Activated naive CD8-positive, alpha-beta T cell treated with anti-CD3 and anti-CD28 coated beads, Interleukin-2, amount 50 U/mL, for 16 hours (primary cell): ENCODE results near the gene PLAC8.
"Not testable (repeated sequence)": the region's sequence is repeated elsewhere in the genome, so short reads cannot be mapped to it uniquely, and the experiment has no call there.

ENCODE experiments used
- DNase-seq: peaks from one replicate; pipeline ENCODE4 v3.0.0-alpha.2; 2020; ENCODE audit warnings: low read depth, low spot score

Gene PLAC8

GRCh38 chr4:83074086-83074704 lies 40.3 kb downstream of the PLAC8 start:
- DNase-seq = peak; percentile 25

- no peak for DNase-seq
Observed at GRCh38 chr4:83071116-83071515, 43.4 kb downstream of the PLAC8 start.

GRCh38 chr4:83067058-83067639 lies 47.4 kb downstream of the PLAC8 start:
- no peak for DNase-seq

GRCh38 chr4:83065266-83065665 lies 49.3 kb downstream of the PLAC8 start:
- no peak for DNase-seq

- no peak for DNase-seq
Observed at GRCh38 chr4:83062739-83063138, 51.8 kb downstream of the PLAC8 start.

GRCh38 chr4:83054928-83055327 lies 59.6 kb downstream of the PLAC8 start:
- DNase-seq = no peak

GRCh38 chr4:83048781-83049180 lies 65.7 kb downstream of the PLAC8 start:
- DNase-seq = not testable (repeated sequence)

GRCh38 chr4:83046693-83047473 lies 67.6 kb downstream of the PLAC8 start:
- DNase-seq = no peak

- no peak for DNase-seq
Observed at GRCh38 chr4:83043801-83044407, 70.6 kb downstream of the PLAC8 start.

GRCh38 chr4:83043157-83043556 lies 71.4 kb downstream of the PLAC8 start:
- not testable (repeated sequence) for DNase-seq

- no peak for DNase-seq
Observed at GRCh38 chr4:83040269-83040668, 74.3 kb downstream of the PLAC8 start.
